ENCODE data around the gene LBP.
"Not testable (repeated sequence)": the region's sequence is repeated elsewhere in the genome, so short reads cannot be mapped to it uniquely, and the experiment has no call there.

The LBP gene

DNA sequence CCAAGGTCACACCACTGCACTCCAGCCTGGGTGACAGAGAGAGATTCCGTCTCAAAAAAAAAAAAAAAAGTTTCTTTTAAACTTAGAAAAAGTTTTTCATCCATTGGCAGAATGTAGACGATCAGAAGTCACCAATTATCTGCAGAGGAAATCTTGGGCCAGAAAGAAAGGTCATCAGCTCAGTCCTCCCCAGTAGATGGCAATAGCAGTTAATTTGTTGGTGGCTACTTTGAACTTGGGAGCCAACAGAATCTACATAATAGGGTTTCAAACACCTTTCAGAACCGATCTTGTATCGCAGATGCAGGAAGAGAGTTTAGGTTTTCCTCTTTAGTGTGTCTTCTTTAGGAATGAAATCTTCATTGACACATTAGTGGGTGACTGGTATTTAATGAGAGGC, 41.7 kb downstream of the LBP start:
- H3K4me3 ChIP-seq (ENCODE audit: low read depth, low read length), result no peak overlapping the region
- TF ChIP-seq, protein P1, sequence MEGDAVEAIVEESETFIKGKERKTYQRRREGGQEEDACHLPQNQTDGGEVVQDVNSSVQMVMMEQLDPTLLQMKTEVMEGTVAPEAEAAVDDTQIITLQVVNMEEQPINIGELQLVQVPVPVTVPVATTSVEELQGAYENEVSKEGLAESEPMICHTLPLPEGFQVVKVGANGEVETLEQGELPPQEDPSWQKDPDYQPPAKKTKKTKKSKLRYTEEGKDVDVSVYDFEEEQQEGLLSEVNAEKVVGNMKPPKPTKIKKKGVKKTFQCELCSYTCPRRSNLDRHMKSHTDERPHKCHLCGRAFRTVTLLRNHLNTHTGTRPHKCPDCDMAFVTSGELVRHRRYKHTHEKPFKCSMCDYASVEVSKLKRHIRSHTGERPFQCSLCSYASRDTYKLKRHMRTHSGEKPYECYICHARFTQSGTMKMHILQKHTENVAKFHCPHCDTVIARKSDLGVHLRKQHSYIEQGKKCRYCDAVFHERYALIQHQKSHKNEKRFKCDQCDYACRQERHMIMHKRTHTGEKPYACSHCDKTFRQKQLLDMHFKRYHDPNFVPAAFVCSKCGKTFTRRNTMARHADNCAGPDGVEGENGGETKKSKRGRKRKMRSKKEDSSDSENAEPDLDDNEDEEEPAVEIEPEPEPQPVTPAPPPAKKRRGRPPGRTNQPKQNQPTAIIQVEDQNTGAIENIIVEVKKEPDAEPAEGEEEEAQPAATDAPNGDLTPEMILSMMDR (IDR thresholded peaks at IDR 0.05; ENCODE audit: borderline replicate concordance, insufficient read depth, low read depth, low read length), result no peak

DNA sequence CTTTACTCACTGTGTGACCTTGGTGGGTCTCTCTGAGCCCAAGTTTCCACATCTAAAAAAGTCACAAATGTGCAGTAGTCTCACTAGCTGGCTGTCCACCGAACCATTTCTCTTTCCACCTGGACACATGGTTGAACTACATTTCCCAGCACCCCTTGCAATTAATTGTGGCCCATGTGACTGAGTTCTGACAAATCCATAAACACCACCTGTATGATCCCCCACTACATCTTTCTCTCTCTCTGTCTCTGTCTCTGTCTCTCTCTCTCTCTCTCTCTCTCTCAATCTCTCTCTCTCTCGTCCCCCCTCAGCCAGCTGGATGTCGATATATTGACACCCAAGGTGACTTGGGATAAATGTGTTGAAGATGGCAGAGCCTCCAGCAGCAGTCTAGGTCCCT, 46.1 kb downstream of the LBP start:
- TF ChIP-seq, protein P1 (IDR thresholded peaks at IDR 0.05; ENCODE audit: borderline replicate concordance, insufficient read depth, low read depth, low read length), result no peak
- no peak overlapping the region for H3K4me3 ChIP-seq (ENCODE audit: low read depth, low read length)

DNA sequence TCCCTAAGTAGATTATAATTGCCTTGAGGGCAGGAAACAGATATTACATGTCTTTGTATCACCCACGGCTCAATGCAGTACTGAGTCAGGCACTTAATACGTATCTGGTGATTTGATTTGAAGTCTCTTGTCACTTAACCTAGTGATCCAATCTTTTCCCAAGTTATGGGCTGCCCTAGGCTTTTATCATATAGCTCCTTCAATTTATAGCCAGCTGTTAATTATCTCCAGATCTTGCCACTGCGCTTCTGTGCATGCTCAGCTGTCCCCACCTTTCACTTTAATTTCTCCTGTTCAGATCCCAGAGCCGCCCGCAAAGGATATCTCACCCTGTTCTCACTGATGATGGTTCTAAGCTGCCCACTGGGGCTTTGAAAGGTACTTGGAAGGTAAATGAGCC, 47.0 kb downstream of the LBP start:
- TF ChIP-seq, protein P1 (IDR thresholded peaks at IDR 0.05; ENCODE audit: borderline replicate concordance, insufficient read depth, low read depth, low read length), result no peak
- H3K4me3 ChIP-seq (ENCODE audit: low read depth, low read length), result no peak overlapping the region

DNA sequence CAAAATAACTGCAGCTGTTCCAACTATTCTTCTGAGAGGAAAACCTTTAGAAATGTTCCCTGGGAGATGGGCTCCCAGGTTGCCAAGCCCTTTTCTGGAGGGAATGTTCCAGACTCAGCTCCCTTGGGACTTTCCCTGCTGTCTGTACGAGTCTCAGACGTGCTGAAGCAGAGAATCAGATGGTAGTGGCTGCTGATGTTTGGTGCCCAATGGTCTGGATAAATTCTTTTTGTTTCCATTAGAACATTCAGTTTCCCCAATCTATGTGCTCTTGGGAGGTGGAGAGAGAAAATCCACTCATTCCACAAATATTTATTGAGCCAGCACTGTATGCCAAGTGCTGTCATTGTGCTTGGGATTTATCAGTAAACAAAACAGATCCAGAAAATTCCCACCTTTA, 48.9 kb downstream of the LBP start:
- no peak overlapping the region for H3K4me3 ChIP-seq (ENCODE audit: low read depth, low read length)
- TF ChIP-seq, protein P1 (IDR thresholded peaks at IDR 0.05; ENCODE audit: borderline replicate concordance, insufficient read depth, low read depth, low read length), result no peak

DNA sequence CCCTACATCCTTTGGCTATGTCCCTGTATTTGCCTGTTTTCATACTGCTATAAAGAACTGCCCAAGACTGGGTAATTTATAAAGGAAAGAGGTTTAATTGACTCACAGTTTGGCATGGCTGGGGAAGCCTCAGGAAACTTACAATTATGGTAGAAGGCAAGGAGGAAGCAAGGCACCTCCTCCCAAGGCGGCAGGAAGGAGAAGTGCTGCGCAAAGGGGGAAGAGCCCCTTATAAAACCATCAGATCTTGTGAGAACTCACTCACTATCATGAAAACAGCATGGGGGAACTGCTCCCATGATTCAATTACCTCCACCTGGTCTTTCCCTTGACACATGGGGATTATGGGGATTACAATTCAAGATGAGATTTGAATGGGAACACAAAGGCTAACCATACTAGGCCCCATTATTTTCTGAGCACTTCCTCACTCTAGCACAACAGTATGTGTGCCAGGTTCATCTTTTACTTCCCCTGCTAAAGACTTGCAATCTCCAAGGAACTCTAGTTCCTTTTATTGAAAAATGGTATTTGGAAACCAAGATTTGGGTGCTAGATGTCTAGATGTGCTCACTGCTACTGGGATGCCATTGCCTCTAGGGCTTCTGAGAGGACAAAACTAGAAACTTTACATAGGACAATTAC, 49.6 kb downstream of the LBP start:
- not testable (repeated sequence) for H3K4me3 ChIP-seq (ENCODE audit: low read depth, low read length)

DNA sequence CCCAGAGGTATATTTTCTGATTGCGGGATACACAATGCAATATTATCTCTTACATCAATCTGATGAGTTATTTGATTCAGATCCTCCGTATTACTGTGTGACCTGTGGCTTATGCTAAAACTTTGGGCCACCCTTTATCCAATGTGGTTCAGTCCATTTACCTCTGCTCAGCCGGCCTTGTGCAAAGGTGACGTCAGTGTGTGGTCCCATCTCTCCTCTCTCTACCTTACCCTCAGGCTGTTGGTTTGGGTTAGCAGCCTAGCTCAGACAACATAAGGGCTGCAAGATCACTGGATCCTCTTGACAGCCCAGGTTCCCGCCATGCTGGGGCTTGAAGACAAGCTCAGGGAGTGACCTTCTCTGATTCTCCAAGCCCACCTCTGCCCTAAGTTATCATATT, 55.8 kb downstream of the LBP start:
- no peak overlapping the region for H3K4me3 ChIP-seq (ENCODE audit: low read depth, low read length)
- TF ChIP-seq, protein P1 (IDR thresholded peaks at IDR 0.05; ENCODE audit: borderline replicate concordance, insufficient read depth, low read depth, low read length), result no peak

DNA sequence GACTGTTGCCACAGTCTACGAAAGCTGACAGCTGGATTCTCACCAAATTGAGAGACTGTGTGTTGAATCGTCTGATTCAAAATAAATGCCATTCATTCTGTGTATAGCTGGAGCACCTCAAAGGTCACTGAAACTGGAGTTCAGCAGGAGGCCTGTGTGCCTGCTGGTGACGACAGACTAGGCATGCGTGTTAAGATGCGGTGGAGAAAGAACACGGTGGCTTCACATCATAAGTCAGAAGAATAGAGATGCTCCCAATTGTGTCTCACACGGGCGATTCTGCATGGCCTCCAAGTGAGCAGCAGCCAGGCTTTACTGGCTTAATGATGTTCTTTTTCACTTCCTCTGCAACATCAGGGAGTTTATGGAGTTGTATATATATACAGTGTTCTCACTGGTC, 56.5 kb downstream of the LBP start:
- TF ChIP-seq, protein P1 (IDR thresholded peaks at IDR 0.05; ENCODE audit: borderline replicate concordance, insufficient read depth, low read depth, low read length), result no peak
- H3K4me3 ChIP-seq (ENCODE audit: low read depth, low read length), result no peak overlapping the region

DNA sequence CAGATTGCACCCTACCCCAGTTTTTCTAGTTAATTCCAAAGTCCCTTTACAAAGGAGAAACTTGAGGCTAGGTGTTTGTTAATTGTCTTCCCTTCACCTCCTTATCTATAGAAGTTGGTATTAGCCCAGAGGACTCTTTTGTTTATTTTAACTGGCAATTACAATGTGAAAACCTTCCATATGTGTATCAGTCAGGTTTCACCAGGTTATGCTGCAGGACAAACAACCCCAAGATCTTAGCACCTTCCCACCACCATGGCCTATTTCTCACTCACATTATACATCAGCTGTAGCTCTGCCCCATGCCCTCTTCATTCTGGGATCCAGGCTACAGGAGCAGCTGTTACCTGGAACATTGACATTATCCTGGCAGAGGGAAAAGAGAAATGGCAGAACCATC, 57.7 kb downstream of the LBP start:
- TF ChIP-seq, protein P1 (IDR thresholded peaks at IDR 0.05; ENCODE audit: borderline replicate concordance, insufficient read depth, low read depth, low read length), result no peak
- H3K4me3 ChIP-seq (ENCODE audit: low read depth, low read length), result no peak overlapping the region

Measured in GM12875 (cell line).